D721Med (cell line): ENCODE measurements around the gene SLAMF7.
"Not testable (repeated sequence)": the region's sequence is repeated elsewhere in the genome, so short reads cannot be mapped to it uniquely, and the experiment has no call there.

Source experiments
- DNase-seq: peaks from one replicate; pipeline ENCODE4 v3.0.0; 2011; ENCODE audit warnings: low spot score; ENCODE audit not compliant: insufficient read length
- FAIRE-seq: peaks from 2 replicates; lab custom pipeline; 2011; peaks lifted over from hg19 to GRCh38; lab: Jason Lieb, UNC
- CTCF ChIP-seq: IDR thresholded peaks from 2 replicates; pipeline ENCODE4 v1.5.1; 2012; ENCODE audit warnings: mild to moderate bottlenecking, control low read depth; ENCODE audit not compliant: insufficient read depth; ENCODE audit errors: missing control alignments

Gene SLAMF7

GRCh38 chr1:160708118-160708517 is 30.9 kb upstream of the SLAMF7 start:
- DNase-seq (no peak), FAIRE-seq (no peak)
- no peak for TF ChIP-seq CTCF

GRCh38 chr1:160708801-160709200 is 30.2 kb upstream of the SLAMF7 start:
- no peak for FAIRE-seq
- TF ChIP-seq CTCF = no peak
- no peak for DNase-seq

GRCh38 chr1:160709715-160710114 is 29.3 kb upstream of the SLAMF7 start:
- no peak for TF ChIP-seq CTCF
- DNase-seq (no peak), FAIRE-seq (no peak)

GRCh38 chr1:160710517-160711252 is 28.4 kb upstream of the SLAMF7 start:
- TF ChIP-seq CTCF = no peak
- DNase-seq = no peak
- no peak for FAIRE-seq

GRCh38 chr1:160711276-160711601 is 27.8 kb upstream of the SLAMF7 start:
- no peak for TF ChIP-seq CTCF
- DNase-seq (no peak), FAIRE-seq (no peak)

- FAIRE-seq (no peak), DNase-seq (no peak)
- TF ChIP-seq CTCF = no peak
These were observed 27.3 kb upstream of the SLAMF7 start, which contains the start of gene CD48 for GRCh38 chr1:160711602-160712311. CD48 (minus strand) TSS chr1:160711822; CDS start chr1:160711763, 59 bp downstream.

- not testable (repeated sequence) for DNase-seq, FAIRE-seq
These were observed 26.4 kb upstream of the SLAMF7 start for GRCh38 chr1:160712525-160713080.
